WERI-Rb-1 (cell line): ENCODE measurements around the gene AJM1.
A peak's percentile ranks its signal among the peaks of the same experiment; 100 is the strongest.
"Not testable (repeated sequence)": the region's sequence is repeated elsewhere in the genome, so short reads cannot be mapped to it uniquely, and the experiment has no call there.

Source experiments
- DNase-seq: peaks from one replicate; pipeline ENCODE4 v3.0.0-alpha.2; 2020
- H3K27ac ChIP-seq: fragments of 250-450 bp; sonication (Bioruptor Pico); 2 replicates; pipeline ENCODE4 v1.5.1; 2020; ENCODE audit warnings: mild to moderate bottlenecking, moderate library complexity
- H3K27me3 ChIP-seq: fragments of 250-450 bp; sonication (Bioruptor Pico); 2 replicates; pipeline ENCODE4 v1.5.1; 2021; ENCODE audit warnings: mild to moderate bottlenecking, low read depth, moderate library complexity; ENCODE audit not compliant: insufficient read depth, severe bottlenecking
- H3K36me3 ChIP-seq: fragments of 250-450 bp; sonication (Bioruptor Pico); 2 replicates; pipeline ENCODE4 v1.5.1; 2020; ENCODE audit warnings: mild to moderate bottlenecking, moderate library complexity
- H3K4me3 ChIP-seq: 2 replicates; pipeline ENCODE4 v1.5.1; 2011; ENCODE audit warnings: low read depth, mild to moderate bottlenecking, control low read depth, low read length
- H3K9me3 ChIP-seq: fragments of 250-450 bp; sonication (Bioruptor Pico); 2 replicates; pipeline ENCODE4 v1.5.1; 2021; ENCODE audit warnings: mild to moderate bottlenecking, moderate library complexity; ENCODE audit not compliant: severe bottlenecking
- CTCF ChIP-seq: IDR thresholded peaks from 2 replicates; pipeline ENCODE4 v1.5.1; 2011; ENCODE audit warnings: low read depth, mild to moderate bottlenecking, control low read depth, inconsistent platforms, low read length

The AJM1 gene

GRCh38 chr9:136839229-136840139 is 2.8 kb upstream of the AJM1 start:
- DNase-seq = no peak
- Histone ChIP-seq H3K36me3 (peaks cover 40% of the 10 kb centered on the region), H3K27ac (peak overlapping the region; percentile 81), H3K4me3 (no peak overlapping the region), H3K27me3 (no peaks in the 10 kb centered on the region), H3K9me3 (no peaks in the 10 kb centered on the region)
- no peak for TF ChIP-seq CTCF

- Histone ChIP-seq H3K36me3 (peaks cover 36% of the 10 kb centered on the region), H3K27ac (peak overlapping the region; percentile 81), H3K9me3 (no peaks in the 10 kb centered on the region), H3K27me3 (no peaks in the 10 kb centered on the region), H3K4me3 (no peak overlapping the region)
- no peak for TF ChIP-seq CTCF
- peak; percentile 67 for DNase-seq
Measured at GRCh38 chr9:136840140-136840876, 2.0 kb upstream of the AJM1 start.

DNA sequence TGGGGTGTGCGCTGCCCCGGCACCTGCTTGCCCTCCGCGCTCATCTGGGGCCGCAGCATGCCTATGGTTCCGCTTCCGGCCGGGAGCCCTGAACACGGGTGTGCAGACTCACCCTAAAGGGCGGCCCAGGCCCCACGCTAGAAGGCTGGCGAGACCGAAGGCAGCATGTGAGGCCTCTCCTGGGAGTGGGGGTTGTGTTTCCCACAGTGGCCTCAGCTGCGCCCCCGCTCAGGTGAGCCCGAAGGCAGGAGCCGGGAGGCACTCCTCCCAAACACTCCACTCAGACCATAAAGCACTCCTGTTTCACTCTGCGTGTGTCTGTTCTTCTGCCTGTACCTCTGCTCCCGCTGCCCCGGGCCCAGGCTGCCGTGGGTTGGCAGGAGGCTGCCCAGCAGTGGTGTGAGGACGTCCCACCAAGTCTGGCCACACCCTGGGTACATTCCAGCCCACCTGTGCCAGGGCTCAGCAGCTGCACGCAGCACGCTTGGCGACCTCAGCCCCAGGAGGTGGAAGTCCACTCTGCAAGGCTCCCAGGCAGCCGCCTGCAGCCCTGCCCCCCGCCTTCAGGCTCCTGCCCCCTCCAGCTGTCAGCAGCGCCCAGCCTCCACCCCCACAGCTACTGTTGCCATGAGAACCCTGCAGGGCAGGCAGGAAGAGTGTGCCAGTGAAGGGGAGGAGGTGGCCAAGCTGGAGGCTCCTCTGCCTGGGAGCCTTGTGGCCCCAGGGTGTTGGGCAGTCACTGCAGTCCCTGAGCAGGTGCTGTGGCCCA is 1.2 kb upstream of the AJM1 start:
- no peaks in the 10 kb centered on the region for H3K9me3 ChIP-seq
- peak; percentile 92 for DNase-seq
- H3K4me3 ChIP-seq = no peak overlapping the region
- TF ChIP-seq CTCF = no peak
- H3K27ac ChIP-seq = peak overlapping the region; percentile 81
- H3K36me3 ChIP-seq = peaks cover 29% of the 10 kb centered on the region
- no peaks in the 10 kb centered on the region for H3K27me3 ChIP-seq

GRCh38 chr9:136841646-136842379 is 465 bp upstream of the AJM1 start:
- Histone ChIP-seq H3K4me3 (peak overlapping the region; percentile 45), H3K36me3 (peaks cover 24% of the 10 kb centered on the region), H3K27ac (peak overlapping the region; percentile 81)
- DNase-seq = peak; percentile 43
- H3K9me3 ChIP-seq, H3K27me3 ChIP-seq: not testable (repeated sequence)

GRCh38 chr9:136843159-136843800 is 1.0 kb downstream of the AJM1 start:
- H3K27me3 ChIP-seq, H3K9me3 ChIP-seq, DNase-seq: not testable (repeated sequence)
- peak overlapping the region; percentile 61 for H3K27ac ChIP-seq
- H3K36me3 ChIP-seq = peaks cover 21% of the 10 kb centered on the region
- peak overlapping the region; percentile 20 for H3K4me3 ChIP-seq
